ENCODE results near the gene GPR146. TPM values are rescaled to one million over a fixed set of nuclear protein-coding genes. Genes with fewer than 3 reads are reported as not detected.

Gene GPR146
- total RNA-seq, 1 donor, result 5.1 TPM

GRCh38 chr7:1097120-1097504 is 52.8 kb downstream of the GPR146 start:
- H4K20me1 ChIP-seq (ENCODE audit: insufficient read depth, low read length), result peaks cover 30% of the 10 kb centered on the region
- DNase-seq (ENCODE audit: insufficient read length, low spot score, missing footprints), result no peak
- TF ChIP-seq, protein P1, sequence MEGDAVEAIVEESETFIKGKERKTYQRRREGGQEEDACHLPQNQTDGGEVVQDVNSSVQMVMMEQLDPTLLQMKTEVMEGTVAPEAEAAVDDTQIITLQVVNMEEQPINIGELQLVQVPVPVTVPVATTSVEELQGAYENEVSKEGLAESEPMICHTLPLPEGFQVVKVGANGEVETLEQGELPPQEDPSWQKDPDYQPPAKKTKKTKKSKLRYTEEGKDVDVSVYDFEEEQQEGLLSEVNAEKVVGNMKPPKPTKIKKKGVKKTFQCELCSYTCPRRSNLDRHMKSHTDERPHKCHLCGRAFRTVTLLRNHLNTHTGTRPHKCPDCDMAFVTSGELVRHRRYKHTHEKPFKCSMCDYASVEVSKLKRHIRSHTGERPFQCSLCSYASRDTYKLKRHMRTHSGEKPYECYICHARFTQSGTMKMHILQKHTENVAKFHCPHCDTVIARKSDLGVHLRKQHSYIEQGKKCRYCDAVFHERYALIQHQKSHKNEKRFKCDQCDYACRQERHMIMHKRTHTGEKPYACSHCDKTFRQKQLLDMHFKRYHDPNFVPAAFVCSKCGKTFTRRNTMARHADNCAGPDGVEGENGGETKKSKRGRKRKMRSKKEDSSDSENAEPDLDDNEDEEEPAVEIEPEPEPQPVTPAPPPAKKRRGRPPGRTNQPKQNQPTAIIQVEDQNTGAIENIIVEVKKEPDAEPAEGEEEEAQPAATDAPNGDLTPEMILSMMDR (IDR thresholded peaks at IDR 0.05; ENCODE audit: extremely low read depth, low read depth, low read length), result no peak
- H3K27me3 ChIP-seq (ENCODE audit: insufficient read depth, low read length), result no peaks in the 10 kb centered on the region
- H3K9me3 ChIP-seq (ENCODE audit: low read depth, low read length), result no peaks in the 10 kb centered on the region
- no peak overlapping the region for H2AFZ ChIP-seq (ENCODE audit: low read length)
- no peak overlapping the region for H3K4me2 ChIP-seq (ENCODE audit: insufficient read depth, low read length)
- H3K27ac ChIP-seq (ENCODE audit: low read depth, low read length), result no peak overlapping the region
- peaks cover 2% of the 10 kb centered on the region for H3K79me2 ChIP-seq (ENCODE audit: insufficient read depth, low read length)
- H3K4me3 ChIP-seq (ENCODE audit: insufficient read depth, low read length), result no peak overlapping the region
- H3K36me3 ChIP-seq (ENCODE audit: insufficient read depth, low read length), result peaks cover 3% of the 10 kb centered on the region
- H3K4me1 ChIP-seq (ENCODE audit: insufficient read depth, low read length), result peaks cover 7% of the 10 kb centered on the region

DNA sequence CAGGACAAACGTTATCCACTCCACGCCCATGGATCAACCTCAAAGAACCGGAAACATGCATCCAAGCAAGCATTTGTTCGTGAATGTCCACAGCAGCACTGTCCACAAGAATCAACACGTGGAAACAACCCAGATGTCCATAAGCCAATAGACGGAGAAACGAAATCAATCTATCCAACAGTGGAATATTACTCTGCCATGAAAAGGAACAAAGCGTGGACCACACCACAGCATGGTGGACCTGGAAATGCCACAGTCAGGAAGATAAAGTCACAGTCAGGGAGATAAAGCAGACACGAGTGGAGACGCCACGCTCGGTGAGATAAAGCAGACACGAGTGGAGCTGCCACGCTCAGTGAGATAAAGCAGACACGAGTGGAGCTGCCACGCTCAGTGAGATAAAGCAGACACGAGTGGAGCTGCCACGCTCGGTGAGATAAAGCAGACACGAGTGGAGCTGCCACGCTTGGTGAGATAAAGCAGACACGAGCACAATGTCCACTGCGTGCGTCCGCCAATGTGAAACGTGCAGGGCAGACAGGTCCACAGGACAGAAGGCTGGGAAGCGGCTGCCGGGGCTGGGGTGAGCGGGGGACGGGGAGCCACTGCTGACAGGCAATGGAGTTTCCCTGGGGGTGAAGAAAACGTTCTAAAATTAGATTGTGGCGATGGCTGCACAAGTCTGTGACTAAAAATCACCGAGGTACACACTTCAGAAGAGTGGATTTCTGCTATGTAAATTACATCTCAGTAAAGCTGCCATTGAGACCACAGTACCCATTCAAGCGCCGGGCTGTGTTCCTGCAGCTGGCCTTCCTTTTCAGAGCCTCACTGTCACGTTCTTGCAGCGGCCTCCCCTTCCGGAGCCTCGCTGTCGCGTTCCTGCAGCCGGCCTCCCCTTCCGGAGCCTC is 54.2 kb downstream of the GPR146 start:
- no peak for DNase-seq (ENCODE audit: insufficient read length, low spot score, missing footprints)
- H3K27ac ChIP-seq (ENCODE audit: low read depth, low read length), result no peak overlapping the region
- no peaks in the 10 kb centered on the region for H3K9me3 ChIP-seq (ENCODE audit: low read depth, low read length)
- H4K20me1 ChIP-seq (ENCODE audit: insufficient read depth, low read length), result peaks cover 36% of the 10 kb centered on the region
- H3K79me2 ChIP-seq (ENCODE audit: insufficient read depth, low read length), result peaks cover 2% of the 10 kb centered on the region
- H3K4me3 ChIP-seq (ENCODE audit: insufficient read depth, low read length), result no peak overlapping the region
- peaks cover 11% of the 10 kb centered on the region for H3K4me1 ChIP-seq (ENCODE audit: insufficient read depth, low read length)
- no peak overlapping the region for H3K4me2 ChIP-seq (ENCODE audit: insufficient read depth, low read length)
- H2AFZ ChIP-seq (ENCODE audit: low read length), result no peak overlapping the region
- TF ChIP-seq, protein P1 (IDR thresholded peaks at IDR 0.05; ENCODE audit: extremely low read depth, low read depth, low read length), result no peak
- peaks cover 3% of the 10 kb centered on the region for H3K36me3 ChIP-seq (ENCODE audit: insufficient read depth, low read length)
- H3K27me3 ChIP-seq (ENCODE audit: insufficient read depth, low read length), result no peaks in the 10 kb centered on the region

DNA sequence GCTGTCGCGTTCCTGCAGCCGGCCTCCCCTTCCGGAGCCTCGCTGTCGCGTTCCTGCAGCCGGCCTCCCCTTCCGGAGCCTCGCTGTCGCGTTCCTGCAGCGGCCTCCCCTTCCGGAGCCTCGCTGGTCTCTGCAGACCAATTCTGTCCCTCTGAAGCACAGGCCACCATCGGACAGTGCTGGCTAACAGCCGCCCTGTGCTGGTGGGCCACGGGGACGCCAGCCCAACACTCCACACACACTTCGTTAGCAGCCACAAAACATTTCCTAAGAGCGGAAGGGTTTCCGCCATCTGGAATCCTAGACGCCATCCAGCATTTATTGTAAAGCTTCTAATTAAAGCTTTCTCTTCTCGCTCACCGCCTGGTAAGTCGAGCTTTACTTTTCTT is 54.8 kb downstream of the GPR146 start:
- Histone ChIP-seq H3K4me2 (ENCODE audit: insufficient read depth, low read length) (no peak overlapping the region), H4K20me1 (ENCODE audit: insufficient read depth, low read length) (peaks cover 40% of the 10 kb centered on the region), H3K79me2 (ENCODE audit: insufficient read depth, low read length) (peaks cover 2% of the 10 kb centered on the region)

DNA sequence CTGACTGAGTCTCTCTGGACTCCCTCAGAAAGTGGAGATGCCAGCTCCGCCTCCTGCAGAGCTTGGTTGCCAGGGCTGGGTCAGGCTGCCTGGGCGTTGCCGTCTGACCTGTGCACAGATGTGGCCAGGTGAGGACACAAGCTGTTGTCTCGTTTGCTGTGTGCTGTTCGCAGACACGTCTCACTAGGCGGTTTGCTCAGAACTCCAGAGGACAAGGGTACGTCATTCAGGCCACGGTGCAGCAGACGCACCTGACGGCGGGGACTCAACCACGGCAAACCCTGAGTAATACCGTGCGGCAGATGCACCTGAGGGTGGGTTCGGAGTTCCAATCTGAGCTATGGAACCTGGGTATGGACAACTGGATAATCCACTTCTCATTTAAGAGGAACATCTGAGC is 55.3 kb downstream of the GPR146 start:
- H4K20me1 ChIP-seq (ENCODE audit: insufficient read depth, low read length), result peaks cover 43% of the 10 kb centered on the region
- H3K27me3 ChIP-seq (ENCODE audit: insufficient read depth, low read length), result no peaks in the 10 kb centered on the region
- no peak for DNase-seq (ENCODE audit: insufficient read length, low spot score, missing footprints)
- H3K27ac ChIP-seq (ENCODE audit: low read depth, low read length), result no peak overlapping the region
- H3K79me2 ChIP-seq (ENCODE audit: insufficient read depth, low read length), result peaks cover 2% of the 10 kb centered on the region
- TF ChIP-seq, protein P1 (IDR thresholded peaks at IDR 0.05; ENCODE audit: extremely low read depth, low read depth, low read length), result no peak
- H3K4me1 ChIP-seq (ENCODE audit: insufficient read depth, low read length), result peaks cover 11% of the 10 kb centered on the region
- no peak overlapping the region for H2AFZ ChIP-seq (ENCODE audit: low read length)
- no peaks in the 10 kb centered on the region for H3K9me3 ChIP-seq (ENCODE audit: low read depth, low read length)
- H3K4me2 ChIP-seq (ENCODE audit: insufficient read depth, low read length), result no peak overlapping the region
- H3K36me3 ChIP-seq (ENCODE audit: insufficient read depth, low read length), result peaks cover 3% of the 10 kb centered on the region
- H3K4me3 ChIP-seq (ENCODE audit: insufficient read depth, low read length), result no peak overlapping the region

More for the DNA sequence above, 54.8 kb downstream of the GPR146 start:
- Histone ChIP-seq H2AFZ (ENCODE audit: low read length) (no peak overlapping the region), H3K36me3 (ENCODE audit: insufficient read depth, low read length) (peaks cover 3% of the 10 kb centered on the region), H3K27ac (ENCODE audit: low read depth, low read length) (no peak overlapping the region), H3K4me3 (ENCODE audit: insufficient read depth, low read length) (no peak overlapping the region), H3K9me3 (ENCODE audit: low read depth, low read length) (no peaks in the 10 kb centered on the region), H3K4me1 (ENCODE audit: insufficient read depth, low read length) (peaks cover 11% of the 10 kb centered on the region), H3K27me3 (ENCODE audit: insufficient read depth, low read length) (no peaks in the 10 kb centered on the region)
- TF ChIP-seq, protein P1 (IDR thresholded peaks at IDR 0.05; ENCODE audit: extremely low read depth, low read depth, low read length), result no peak
- DNase-seq (ENCODE audit: insufficient read length, low spot score, missing footprints), result no peak

All from osteoblast (primary cell).